HepG2 (cell line): ENCODE data around the gene INSIG2. TPM values are rescaled to one million over a fixed set of nuclear protein-coding genes. Genes with fewer than 3 reads are reported as not detected.

Source experiments
- ATAC-seq: fragments of 200-7000 bp; cut with Tn5 transposase; 3 replicates; pipeline ENCODE4 v1.9.1; 2020; ENCODE audit warnings: mild to moderate bottlenecking, moderate library complexity
- BruUV-seq: library from RNA; stranded (reverse); fragments of 400-500 nt; replicated peaks from 2 replicates; lab custom pipeline; 2021; lab: Mats Ljungman, UMichigan
- CTCF ChIA-PET: fragments of 300-600 bp; formaldehyde crosslinking; extraction: SDS; loops from one replicate; lab custom pipeline; 2021; ENCODE audit warnings: low total read pairs, inconsistent platforms, low intra/inter-chr PET ratio; lab: Yijun Ruan, JAX
- POLR2A ChIA-PET: fragments of 350-600 bp; sonication (Branson Sonifier 250); formaldehyde crosslinking; loops from one replicate; lab custom pipeline; 2020; ENCODE audit warnings: antibody characterized with exemption, inconsistent platforms; lab: Yijun Ruan, JAX
- DNase-seq: peaks from one replicate; pipeline ENCODE4 v3.0.0-alpha.2; 2015; ENCODE audit warnings: low spot score
- FAIRE-seq: peaks from 3 replicates; lab custom pipeline; 2011; peaks lifted over from hg19 to GRCh38; lab: Jason Lieb, UNC
- H2AFZ ChIP-seq: one replicate; pipeline ENCODE4 v1.6.1; 2011; ENCODE audit warnings: low read length, inconsistent platforms
- H3K27ac ChIP-seq: fragments of 300-600 bp; 3 replicates; pipeline ENCODE4 v1.8.0; 2011; ENCODE audit warnings: mixed run types, mild to moderate bottlenecking, mixed read lengths, low read length, inconsistent platforms; ENCODE audit not compliant: insufficient read depth; ENCODE audit errors: extremely low read length
- H3K27me3 ChIP-seq, 2 experiments: fragments of 200-600 bp in 1 of 2; 2 replicates in 1 of 2; 3 replicates in 1 of 2; pipeline versions ENCODE4 v1.6.0 to v1.8.0; 2011; ENCODE audit warnings: low read length in 2 of 2, mild to moderate bottlenecking in 2 of 2, moderate library complexity in 2 of 2, inconsistent platforms in 1 of 2; ENCODE audit not compliant: insufficient read depth in 2 of 2, control insufficient read depth in 1 of 2
- H3K36me3 ChIP-seq, 2 experiments: fragments of 200-600 bp in 1 of 2; replicated peaks in 1 of 2; 2 replicates in 1 of 2; 3 replicates in 1 of 2; pipeline versions ENCODE4 v1.5.1 to v1.8.0; 2011; ENCODE audit warnings: low read length in 2 of 2, inconsistent platforms in 1 of 2; ENCODE audit not compliant: insufficient read depth in 2 of 2, control insufficient read depth in 1 of 2
- H3K4me1 ChIP-seq: 2 replicates; pipeline ENCODE4 v1.5.1; 2012; ENCODE audit warnings: low read length, inconsistent platforms; ENCODE audit not compliant: insufficient read depth
- H3K4me2 ChIP-seq: 2 replicates; pipeline ENCODE4 v1.6.0; 2011; ENCODE audit warnings: low read depth, low read length, inconsistent platforms
- H3K4me3 ChIP-seq, 3 experiments: fragments of 200-600 bp in 1 of 3; sonication (generic), shearing (Covaris generic) in 1 of 3; replicated peaks in 1 of 3; 2 replicates each; pipeline ENCODE4 v1.5.1; 2011 to 2016; ENCODE audit warnings: low read length in 3 of 3, inconsistent platforms in 2 of 3, low read depth in 2 of 3, mild to moderate bottlenecking in 2 of 3, control low read depth in 1 of 3, mixed read lengths in 1 of 3; ENCODE audit not compliant: insufficient read depth in 1 of 3
- H3K79me2 ChIP-seq: one replicate; pipeline ENCODE4 v1.6.1; 2011; ENCODE audit warnings: low read length, inconsistent platforms; ENCODE audit not compliant: insufficient read depth
- H3K9ac ChIP-seq: 2 replicates; pipeline ENCODE4 v1.6.0; 2011; ENCODE audit warnings: mild to moderate bottlenecking, low read depth, low read length, inconsistent platforms; ENCODE audit not compliant: insufficient read depth
- H3K9me3 ChIP-seq: 2 replicates; pipeline ENCODE4 v1.5.1; 2012; ENCODE audit warnings: mild to moderate bottlenecking, low read length
- H4K20me1 ChIP-seq: 2 replicates; pipeline ENCODE4 v1.6.0; 2011; ENCODE audit warnings: inconsistent platforms, mild to moderate bottlenecking, low read length, moderate library complexity; ENCODE audit not compliant: insufficient read depth
- DNMT3B ChIP-seq: conservative IDR thresholded peaks from 2 replicates; pipeline ENCODE4 v1.6.1; 2016; ENCODE audit warnings: missing biosample characterization, control low read depth
- FOXJ3 ChIP-seq: sonication (generic); formaldehyde crosslinking; IDR thresholded peaks from 2 replicates; pipeline ENCODE4 v1.4.0; 2020; ENCODE audit warnings: missing genetic modification reagents, mild to moderate bottlenecking, borderline replicate concordance
- KAT7 ChIP-seq: IDR thresholded peaks from 2 replicates; pipeline ENCODE4 v1.6.1; 2018; ENCODE audit warnings: borderline replicate concordance, missing compliant biosample characterization
- KDM3A ChIP-seq: IDR thresholded peaks from 2 replicates; pipeline ENCODE4 v1.6.1; 2018; ENCODE audit warnings: low read depth, missing compliant biosample characterization
- MIER3 ChIP-seq: IDR thresholded peaks from 2 replicates; pipeline ENCODE4 v1.6.1; 2016; ENCODE audit warnings: missing compliant biosample characterization, borderline replicate concordance
- MLLT10 ChIP-seq: sonication (generic); formaldehyde crosslinking; IDR thresholded peaks from 2 replicates; pipeline ENCODE4 v1.4.0; 2020; ENCODE audit warnings: missing genetic modification reagents
- POLR2AphosphoS2 ChIP-seq: IDR thresholded peaks from 2 replicates; pipeline ENCODE4 v1.6.1; 2011; ENCODE audit warnings: low read depth, low read length, improper control_type of control experiment
- TCF12 ChIP-seq, 2 experiments: fragments of 450-650 bp in 1 of 2; sonication (generic) in 1 of 2; formaldehyde crosslinking in 1 of 2; IDR thresholded peaks; 2 replicates each; pipeline versions ENCODE4 v1.6.1 to v1.8.0; 2017 to 2022; ENCODE audit warnings: antibody characterized with exemption in 1 of 2, mild to moderate bottlenecking in 1 of 2, missing genetic modification reagents in 1 of 2, moderate library complexity in 1 of 2
- TCF7L2 ChIP-seq: IDR thresholded peaks from 2 replicates; pipeline ENCODE4 v1.6.1; 2011; ENCODE audit warnings: mild to moderate bottlenecking, low read depth, low read length, moderate library complexity
- TOPORS ChIP-seq: sonication (generic); formaldehyde crosslinking; IDR thresholded peaks from 2 replicates; pipeline ENCODE4 v1.8.0; 2023; ENCODE audit warnings: mild to moderate bottlenecking, missing genetic modification reagents
- ZNF773 ChIP-seq: sonication (generic); formaldehyde crosslinking; IDR thresholded peaks from 2 replicates; pipeline ENCODE4 v1.4.0; 2020; ENCODE audit warnings: missing genetic modification reagents, borderline replicate concordance
- ZNF841 ChIP-seq: sonication (generic); formaldehyde crosslinking; IDR thresholded peaks from 2 replicates; pipeline ENCODE4 v1.8.1; 2023; ENCODE audit warnings: missing genetic modification reagents, borderline replicate concordance
- WGBS: methylation state at CpG from one replicate; pipeline ENCODE4 v1.1.6; 2017; ENCODE audit warnings: low lambda C conversion rate; 5-methylcytosine and 5-hydroxymethylcytosine counted together
- in situ Hi-C: cut with HindIII; loops from 2 replicates; pipeline ENCODE4 v1.10.0; 2017; ENCODE audit warnings: low pct_unique_long_range_greater_than_20kb; ENCODE audit not compliant: extremely low pct_ligation_motif_present
- intact Hi-C: fragments of 100-400 bp; cut with micrococcal nuclease; formaldehyde crosslinking; loops from one replicate; pipeline ENCODE4 v1.10.0; 2022; ENCODE audit not compliant: unreplicated experiment
- polyA plus RNA-seq, 8 experiments: library from polyadenylated mRNA; depleted of rRNA in 3 of 8; stranded (reverse) in 7 of 8; unstranded in 1 of 8; fragments of >200 nt; fragmentation: Illumina TruSeq in 4 of 8; extraction: Trizol in 4 of 8; gene quantifications; 2 replicates each; pipeline versions ENCODE4 v1.2.1 to v1.2.3, GENCODE V29; 2011 to 2016; ENCODE audit warnings: low read depth in 4 of 8, missing spikeins in 1 of 8, mixed read lengths in 1 of 8; ENCODE audit not compliant: insufficient read depth in 1 of 8
- total RNA-seq, 5 experiments: library from RNA; depleted of rRNA; stranded (reverse); fragments of >200 nt; fragmentation: Illumina TruSeq; extraction: Trizol; gene quantifications; 2 replicates each; pipeline ENCODE4 v1.2.3, GENCODE V29; 2016; ENCODE audit warnings: low read depth in 1 of 5
- TF ChIP-seq, protein P1 (sequence below): sonication (generic); formaldehyde crosslinking; IDR thresholded peaks from 2 replicates; pipeline ENCODE4 v1.5.0; 2020; ENCODE audit warnings: mild to moderate bottlenecking, low read depth, missing genetic modification reagents, borderline replicate concordance
- TF ChIP-seq, protein P2 (sequence below): IDR thresholded peaks from 2 replicates; pipeline ENCODE4 v1.6.1; 2016; ENCODE audit warnings: mild to moderate bottlenecking, missing biosample characterization, missing genetic modification reagents
- TF ChIP-seq, protein P3 (sequence below): sonication (generic); formaldehyde crosslinking; IDR thresholded peaks from 2 replicates; pipeline ENCODE4 v1.4.0; 2020; ENCODE audit warnings: mild to moderate bottlenecking, missing genetic modification reagents
- TF ChIP-seq, protein P4 (sequence below): sonication (generic); formaldehyde crosslinking; IDR thresholded peaks from 2 replicates; pipeline ENCODE4 v1.5.0; 2020; ENCODE audit warnings: missing genetic modification reagents

The INSIG2 gene
- total and polyA plus RNA-seq, 2 of the 13 experiments (the other 11 are each of a cell fraction or from before 2014, with no cell fraction given), result 73.5 to 481 TPM

DNA sequence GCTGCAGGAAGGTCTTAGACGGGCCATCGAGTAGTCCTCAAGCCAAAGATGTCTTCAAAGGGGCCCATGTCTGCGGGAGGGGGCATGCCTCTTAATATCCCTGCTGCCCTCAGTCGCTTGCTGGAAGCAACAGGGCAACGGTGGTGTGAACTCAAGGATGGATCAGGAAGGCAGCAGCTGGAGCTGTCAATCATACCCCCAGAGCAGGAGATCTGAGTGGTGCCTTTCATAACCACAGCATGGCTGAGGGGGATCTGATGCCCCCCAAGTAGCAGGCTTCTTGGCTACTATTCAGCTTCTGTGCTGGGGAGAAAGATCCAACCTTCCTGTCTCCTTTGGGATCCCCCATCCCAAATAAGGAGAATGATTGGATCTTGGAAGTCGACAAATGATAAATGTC, 46.4 kb downstream of the INSIG2 start:
- BruUV-seq, result no TSS peak
- FAIRE-seq, result no peak
- DNase-seq, result no peak

More for the DNA sequence above, 46.4 kb downstream of the INSIG2 start:
- Histone ChIP-seq H3K79me2 (no peaks in the 10 kb centered on the region), H3K9ac (no peak overlapping the region), H3K4me3 (no peak overlapping the region), H3K27me3 (no peaks in the 10 kb centered on the region; a peak in 1 of 5 replicates), H4K20me1 (no peaks in the 10 kb centered on the region), H2AFZ (no peak overlapping the region), H3K9me3 (no peaks in the 10 kb centered on the region), H3K4me2 (no peak overlapping the region), H3K27ac (no peak overlapping the region), H3K4me1 (peaks cover 10% of the 10 kb centered on the region), H3K36me3 (no peaks in the 10 kb centered on the region)
- intact Hi-C loops (no loop called here), in situ Hi-C loops (no loop called here)
- ATAC-seq, result no peak
- 22% methylated on average over 6 of the region's 6 CpGs for whole genome bisulfite sequencing
- no peak for TF ChIP-seq MIER3 (CRISPR knock-in tag)
- TF ChIP-seq ZNF773 (CRISPR knock-in tag), result no peak
- no peak for TF ChIP-seq POLR2AphosphoS2
- no peak for TF ChIP-seq KDM3A (CRISPR knock-in tag)
- TF ChIP-seq ZNF841 (CRISPR knock-in tag), result no peak
- TF ChIP-seq, protein P1, sequence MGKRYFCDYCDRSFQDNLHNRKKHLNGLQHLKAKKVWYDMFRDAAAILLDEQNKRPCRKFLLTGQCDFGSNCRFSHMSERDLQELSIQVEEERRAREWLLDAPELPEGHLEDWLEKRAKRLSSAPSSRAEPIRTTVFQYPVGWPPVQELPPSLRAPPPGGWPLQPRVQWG (CRISPR knock-in tag), result no peak
- TF ChIP-seq, protein P2, sequence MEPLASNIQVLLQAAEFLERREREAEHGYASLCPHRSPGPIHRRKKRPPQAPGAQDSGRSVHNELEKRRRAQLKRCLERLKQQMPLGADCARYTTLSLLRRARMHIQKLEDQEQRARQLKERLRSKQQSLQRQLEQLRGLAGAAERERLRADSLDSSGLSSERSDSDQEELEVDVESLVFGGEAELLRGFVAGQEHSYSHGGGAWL (CRISPR knock-in tag), result no peak
- TF ChIP-seq FOXJ3 (CRISPR knock-in tag), result no peak
- TF ChIP-seq, protein P3, sequence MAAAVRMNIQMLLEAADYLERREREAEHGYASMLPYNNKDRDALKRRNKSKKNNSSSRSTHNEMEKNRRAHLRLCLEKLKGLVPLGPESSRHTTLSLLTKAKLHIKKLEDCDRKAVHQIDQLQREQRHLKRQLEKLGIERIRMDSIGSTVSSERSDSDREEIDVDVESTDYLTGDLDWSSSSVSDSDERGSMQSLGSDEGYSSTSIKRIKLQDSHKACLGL (CRISPR knock-in tag), result no peak
- TF ChIP-seq TCF7L2, result no peak
- TF ChIP-seq KAT7 (CRISPR knock-in tag), result no peak
- no peak for TF ChIP-seq TCF12 (IDR thresholded peaks at IDR 0.05)
- TF ChIP-seq TCF12 (CRISPR knock-in tag; IDR thresholded peaks at IDR 0.05), result no peak
- TF ChIP-seq, protein P4, sequence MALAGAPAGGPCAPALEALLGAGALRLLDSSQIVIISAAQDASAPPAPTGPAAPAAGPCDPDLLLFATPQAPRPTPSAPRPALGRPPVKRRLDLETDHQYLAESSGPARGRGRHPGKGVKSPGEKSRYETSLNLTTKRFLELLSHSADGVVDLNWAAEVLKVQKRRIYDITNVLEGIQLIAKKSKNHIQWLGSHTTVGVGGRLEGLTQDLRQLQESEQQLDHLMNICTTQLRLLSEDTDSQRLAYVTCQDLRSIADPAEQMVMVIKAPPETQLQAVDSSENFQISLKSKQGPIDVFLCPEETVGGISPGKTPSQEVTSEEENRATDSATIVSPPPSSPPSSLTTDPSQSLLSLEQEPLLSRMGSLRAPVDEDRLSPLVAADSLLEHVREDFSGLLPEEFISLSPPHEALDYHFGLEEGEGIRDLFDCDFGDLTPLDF (CRISPR knock-in tag), result no peak
- TF ChIP-seq DNMT3B (CRISPR knock-in tag), result no peak
- no peak for TF ChIP-seq MLLT10 (CRISPR knock-in tag)
- TF ChIP-seq TOPORS, result no peak
- ChIA-PET CTCF (no interaction called here), POLR2A (no interaction called here)
